NT2/D1 (cell line): ENCODE data around the gene CMTM1.

Source experiments
- YY1 ChIP-seq: IDR thresholded peaks from 2 replicates; pipeline ENCODE4 v1.6.1; 2011; ENCODE audit not compliant: insufficient read length, insufficient read depth
- ZNF274 ChIP-seq: IDR thresholded peaks from 2 replicates; pipeline ENCODE4 v1.6.1; 2011; ENCODE audit warnings: mild to moderate bottlenecking, low read depth, low read length

- TF ChIP-seq ZNF274 (no peak), YY1 (no peak)
Measured at GRCh38 chr16:66576296-66576695, 10.1 kb downstream of the CMTM1 start.
